Ascending aorta (tissue), 2 donors: Measurements from ENCODE around the gene HTT. TPM values are rescaled to one million over a fixed set of nuclear protein-coding genes. Genes with fewer than 3 reads are reported as not detected.

Experiments
- DNase-seq, 2 donors: peaks; one replicate each; pipeline ENCODE4 v3.0.0-alpha.2; 2019; ENCODE audit warnings: low spot score in 2 of 2
- H3K27ac ChIP-seq, 2 donors: fragments of 200-600 bp; sonication (generic); one replicate each; pipeline ENCODE4 v1.5.1; 2016 to 2017; ENCODE audit warnings: mild to moderate bottlenecking in 1 of 2
- H3K27me3 ChIP-seq: fragments of 200-600 bp; sonication (generic); one replicate; pipeline ENCODE4 v1.5.1; 2017
- H3K36me3 ChIP-seq, 2 donors: fragments of 200-600 bp; sonication (generic); one replicate each; pipeline ENCODE4 v1.5.1; 2016
- H3K4me1 ChIP-seq, 2 donors: fragments of 200-600 bp; sonication (generic); one replicate each; pipeline ENCODE4 v1.5.1; 2016 to 2017; ENCODE audit warnings: mild to moderate bottlenecking in 1 of 2
- H3K4me3 ChIP-seq, 2 donors: fragments of 200-600 bp; sonication (generic); one replicate each; pipeline ENCODE4 v1.5.1; 2016 to 2017; ENCODE audit warnings: mild to moderate bottlenecking in 1 of 2
- H3K9me3 ChIP-seq, 2 donors: fragments of 200-600 bp; sonication (generic); one replicate each; pipeline ENCODE4 v1.5.1; 2016
- intact Hi-C: fragments of 100-400 bp; cut with DNase I; formaldehyde crosslinking; loops from one replicate; pipeline ENCODE4 v1.15.1; 2023
- total RNA-seq: library from RNA; depleted of rRNA; stranded (reverse); fragments of >200 nt; gene quantifications from one replicate; pipeline ENCODE4 v1.1.0, GENCODE V29; 2016
- TF ChIP-seq, protein P1 (sequence below), 3 experiments: fragments of 200-600 bp in 2 of 3; fragments of 450-650 bp in 1 of 3; sonication (generic) in 2 of 3; IDR thresholded peaks; one replicate each; pipeline ENCODE4 v1.5.1; 2016 to 2019; ENCODE audit warnings: antibody characterized with exemption in 3 of 3, mild to moderate bottlenecking in 1 of 3, moderate library complexity in 1 of 3

HTT gene
- total RNA-seq, 1 donor from 2014 or later = 23.7 TPM

DNA sequence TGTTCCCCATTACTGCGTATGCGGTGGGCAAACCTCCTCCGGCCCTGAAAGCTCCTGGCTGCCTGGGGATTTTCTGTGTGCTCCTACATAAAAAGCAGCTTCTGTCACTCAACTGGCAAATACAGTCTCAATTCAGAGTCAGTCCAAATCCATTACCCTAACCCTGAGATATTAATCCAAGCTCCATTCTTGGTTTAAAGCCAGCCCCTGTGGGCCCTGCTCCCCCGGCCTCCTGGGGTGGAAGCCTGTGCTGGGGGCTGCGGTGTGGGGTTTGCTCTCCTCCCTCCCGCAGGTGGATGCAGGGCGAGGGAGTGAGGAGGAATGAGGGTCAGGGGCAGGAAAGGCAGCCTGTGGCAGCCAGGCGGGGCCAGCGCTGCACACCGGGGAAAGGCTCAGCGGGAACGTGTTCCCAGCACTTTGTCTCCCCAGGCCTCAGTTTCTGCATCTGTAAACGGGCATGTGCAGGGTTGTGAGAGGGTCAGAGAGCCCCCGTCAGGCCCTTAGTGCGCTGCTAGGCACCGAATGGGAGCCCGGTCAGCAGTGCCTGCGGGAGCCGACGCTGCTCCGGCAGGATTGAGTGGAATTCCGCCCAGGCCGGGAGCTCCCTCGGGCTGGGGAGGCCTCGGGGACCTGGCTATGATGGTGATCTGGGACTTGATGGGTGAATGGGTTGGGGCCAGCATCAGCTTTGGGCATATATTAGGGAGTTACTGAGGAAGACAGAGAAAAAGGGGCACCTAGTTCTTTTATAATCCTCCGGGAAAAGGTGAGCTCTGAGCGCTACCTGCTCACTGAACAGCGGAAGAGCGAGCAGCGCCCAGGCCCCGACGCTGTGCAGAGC, 212.1 kb downstream of the HTT start:
- Histone ChIP-seq H3K27me3 (peaks cover 12% of the 10 kb centered on the region), H3K4me1 (peaks cover 3 to 7% of the 10 kb centered on the region in 2 donors), H3K4me3 (no peak overlapping the region), H3K36me3 (no peaks in the 10 kb centered on the region), H3K9me3 (no peaks in the 10 kb centered on the region), H3K27ac (no peak overlapping the region)
- DNase-seq = peak in 1 of 2 donors; percentile 53
- TF ChIP-seq, protein P1, sequence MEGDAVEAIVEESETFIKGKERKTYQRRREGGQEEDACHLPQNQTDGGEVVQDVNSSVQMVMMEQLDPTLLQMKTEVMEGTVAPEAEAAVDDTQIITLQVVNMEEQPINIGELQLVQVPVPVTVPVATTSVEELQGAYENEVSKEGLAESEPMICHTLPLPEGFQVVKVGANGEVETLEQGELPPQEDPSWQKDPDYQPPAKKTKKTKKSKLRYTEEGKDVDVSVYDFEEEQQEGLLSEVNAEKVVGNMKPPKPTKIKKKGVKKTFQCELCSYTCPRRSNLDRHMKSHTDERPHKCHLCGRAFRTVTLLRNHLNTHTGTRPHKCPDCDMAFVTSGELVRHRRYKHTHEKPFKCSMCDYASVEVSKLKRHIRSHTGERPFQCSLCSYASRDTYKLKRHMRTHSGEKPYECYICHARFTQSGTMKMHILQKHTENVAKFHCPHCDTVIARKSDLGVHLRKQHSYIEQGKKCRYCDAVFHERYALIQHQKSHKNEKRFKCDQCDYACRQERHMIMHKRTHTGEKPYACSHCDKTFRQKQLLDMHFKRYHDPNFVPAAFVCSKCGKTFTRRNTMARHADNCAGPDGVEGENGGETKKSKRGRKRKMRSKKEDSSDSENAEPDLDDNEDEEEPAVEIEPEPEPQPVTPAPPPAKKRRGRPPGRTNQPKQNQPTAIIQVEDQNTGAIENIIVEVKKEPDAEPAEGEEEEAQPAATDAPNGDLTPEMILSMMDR (IDR thresholded peaks at IDR 0.05) = no peak
- intact Hi-C loops = no loop called here

DNA sequence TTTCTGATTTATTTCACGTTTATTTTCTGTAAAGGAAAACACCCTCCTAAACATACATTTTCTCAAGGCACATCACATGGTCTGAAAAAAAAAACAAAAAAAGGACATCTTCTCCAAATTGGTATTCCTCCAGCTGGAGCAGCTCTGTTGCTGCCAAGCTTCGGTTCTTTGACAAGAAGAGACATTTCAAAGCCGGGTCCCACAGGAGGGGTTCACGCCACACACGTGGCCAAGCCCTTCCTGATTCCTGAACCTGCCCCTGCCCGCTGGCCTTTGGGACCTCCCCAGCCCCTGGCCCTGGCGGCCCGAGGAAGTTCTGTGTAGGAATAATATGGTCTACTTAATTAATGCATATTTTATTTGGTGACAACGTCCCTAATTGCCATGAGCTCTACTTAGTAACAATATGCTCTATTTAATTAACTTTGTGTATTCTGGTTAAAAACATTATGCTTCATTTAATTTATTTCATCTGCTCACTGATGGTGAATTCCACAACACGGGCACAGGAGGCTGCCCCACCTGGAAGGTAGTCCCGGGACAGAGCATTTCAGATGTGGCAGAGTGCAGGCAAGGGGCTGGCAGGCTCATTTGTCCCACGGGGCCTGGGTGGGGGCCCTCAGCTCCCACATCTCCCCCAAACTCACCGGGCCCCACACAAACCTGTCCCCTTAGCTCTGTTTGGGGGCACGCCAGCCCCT, 212.9 kb downstream of the HTT start:
- Histone ChIP-seq H3K9me3 (no peaks in the 10 kb centered on the region), H3K27ac (no peak overlapping the region), H3K4me3 (no peak overlapping the region), H3K4me1 (peaks cover 5 to 11% of the 10 kb centered on the region in 2 donors), H3K27me3 (peaks cover 12% of the 10 kb centered on the region), H3K36me3 (no peaks in the 10 kb centered on the region)
- DNase-seq = peak in 1 of 2 donors; percentile 25
- TF ChIP-seq, protein P1 (IDR thresholded peaks at IDR 0.05) = no peak
- intact Hi-C loops = no loop called here

DNA sequence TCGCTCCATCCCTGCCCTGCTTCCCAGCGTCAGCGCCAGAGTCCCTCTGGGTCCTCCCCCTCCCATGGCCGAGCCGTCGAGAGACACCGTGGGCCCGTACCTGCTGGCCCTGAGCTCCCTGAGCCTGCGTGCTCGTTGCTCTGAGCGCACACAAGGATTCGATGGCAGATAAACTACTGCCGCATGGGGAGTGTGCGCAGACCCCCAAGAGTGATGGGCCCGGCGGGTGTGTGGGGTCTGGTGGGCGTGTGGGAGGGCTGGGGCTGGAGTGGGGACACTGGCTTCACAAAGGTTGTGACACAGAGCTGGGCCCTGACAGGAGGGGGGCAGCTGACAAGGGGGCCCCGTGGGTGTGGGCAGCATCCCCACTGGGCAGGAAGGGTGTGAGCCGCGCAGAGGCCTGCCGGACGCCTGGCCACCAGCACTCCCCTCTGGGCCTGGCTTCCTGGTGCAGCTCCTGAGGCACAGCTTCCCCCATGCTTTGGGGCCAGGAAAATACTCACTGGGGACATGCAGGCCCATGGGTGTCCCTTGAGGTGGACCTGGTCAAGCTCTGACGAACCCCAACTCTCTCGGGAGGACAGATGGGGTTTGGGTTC, 213.6 kb downstream of the HTT start:
- Histone ChIP-seq H3K4me3 (no peak overlapping the region), H3K4me1 (peaks cover 5 to 11% of the 10 kb centered on the region in 2 donors), H3K9me3 (no peaks in the 10 kb centered on the region), H3K27me3 (peaks cover 12% of the 10 kb centered on the region), H3K36me3 (no peaks in the 10 kb centered on the region), H3K27ac (no peak overlapping the region)
- DNase-seq = peak in 1 of 2 donors; percentile 50
- TF ChIP-seq, protein P1 (IDR thresholded peaks at IDR 0.05) = no peak
- intact Hi-C loops = no loop called here

DNA sequence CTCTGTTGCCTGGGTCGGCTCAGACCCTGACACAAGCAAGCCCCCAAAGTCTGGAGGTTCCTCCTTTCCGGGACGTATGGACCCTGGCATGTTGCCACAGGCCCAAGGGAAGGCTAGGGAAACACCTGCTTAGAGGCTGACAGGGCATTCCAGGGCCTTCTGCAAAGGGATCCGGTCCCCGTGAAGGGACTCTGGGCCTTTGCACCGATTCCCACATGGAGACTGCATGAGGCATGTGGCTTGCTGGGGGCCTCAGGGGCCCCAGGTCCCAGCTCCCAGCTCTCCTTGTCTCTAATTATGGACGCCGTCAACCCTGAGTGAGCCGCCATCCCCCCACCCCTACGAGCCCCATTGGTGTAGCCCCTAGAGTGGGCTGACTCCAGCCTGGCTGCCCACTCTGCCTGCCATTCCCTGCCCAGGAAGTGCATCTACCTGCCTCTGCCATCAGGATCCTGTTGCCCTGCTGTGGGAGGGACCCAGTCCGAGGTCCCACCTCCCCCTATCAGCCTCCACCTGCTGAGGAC, 214.2 kb downstream of the HTT start:
- Histone ChIP-seq H3K9me3 (no peaks in the 10 kb centered on the region), H3K27ac (no peak overlapping the region), H3K4me1 (peaks cover 5 to 11% of the 10 kb centered on the region in 2 donors), H3K27me3 (peaks cover 12% of the 10 kb centered on the region), H3K36me3 (no peaks in the 10 kb centered on the region), H3K4me3 (no peak overlapping the region)
- peak in 1 of 2 donors; percentile 60 for DNase-seq
- intact Hi-C loops = no loop called here
- TF ChIP-seq, protein P1 (IDR thresholded peaks at IDR 0.05) = no peak

DNA sequence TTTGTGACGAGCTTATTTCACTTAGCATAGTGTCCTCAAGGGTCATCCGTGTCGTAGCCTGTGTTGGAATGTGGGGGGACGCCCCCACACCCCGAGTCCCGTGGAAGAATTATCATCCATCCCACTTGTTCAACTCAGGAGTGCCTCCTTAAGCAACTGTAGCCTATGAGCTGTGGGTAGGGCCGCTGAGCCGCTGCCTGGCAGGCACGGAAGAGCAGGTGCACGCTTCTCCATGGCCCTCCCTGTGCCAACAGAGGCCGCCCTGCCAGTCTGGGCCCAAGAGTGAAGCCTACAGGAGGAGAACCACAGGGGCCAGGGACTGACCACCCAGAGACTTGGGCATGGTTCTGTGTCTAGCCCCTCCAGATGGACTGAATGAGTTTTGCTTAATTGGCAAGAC, 216.0 kb downstream of the HTT start:
- intact Hi-C loops = loop anchor here (5.0 to 10.0 kb wide), 6 partner anchors 192 to 1578 kb away; partner anchors contain the start of genes NELFA, NSD2, SLBP and TMEM128
- DNase-seq = no peak
- TF ChIP-seq, protein P1 (IDR thresholded peaks at IDR 0.05) = no peak
- no peaks in the 10 kb centered on the region for H3K9me3 ChIP-seq
- no peak overlapping the region for H3K4me3 ChIP-seq
- peaks cover 12% of the 10 kb centered on the region for H3K27me3 ChIP-seq
- no peak overlapping the region for H3K27ac ChIP-seq
- peaks cover 5 to 11% of the 10 kb centered on the region in 2 donors for H3K4me1 ChIP-seq
- no peaks in the 10 kb centered on the region for H3K36me3 ChIP-seq
